ENCODE data around the gene ZNF723.
"Not testable (repeated sequence)": the region's sequence is repeated elsewhere in the genome, so short reads cannot be mapped to it uniquely, and the experiment has no call there.

The ZNF723 gene

GRCh38 chr19:22832031-22832762 lies at the start of gene ZNF723:
Gene ZNF723 (plus strand): TSS chr19:22832291. CDS start chr19:22832380, 89 bp downstream.
- DNase-seq, result no peak
- TF ChIP-seq GATA1 (IDR thresholded peaks at IDR 0.05; ENCODE audit: low read depth, low read length), result no peak

DNA sequence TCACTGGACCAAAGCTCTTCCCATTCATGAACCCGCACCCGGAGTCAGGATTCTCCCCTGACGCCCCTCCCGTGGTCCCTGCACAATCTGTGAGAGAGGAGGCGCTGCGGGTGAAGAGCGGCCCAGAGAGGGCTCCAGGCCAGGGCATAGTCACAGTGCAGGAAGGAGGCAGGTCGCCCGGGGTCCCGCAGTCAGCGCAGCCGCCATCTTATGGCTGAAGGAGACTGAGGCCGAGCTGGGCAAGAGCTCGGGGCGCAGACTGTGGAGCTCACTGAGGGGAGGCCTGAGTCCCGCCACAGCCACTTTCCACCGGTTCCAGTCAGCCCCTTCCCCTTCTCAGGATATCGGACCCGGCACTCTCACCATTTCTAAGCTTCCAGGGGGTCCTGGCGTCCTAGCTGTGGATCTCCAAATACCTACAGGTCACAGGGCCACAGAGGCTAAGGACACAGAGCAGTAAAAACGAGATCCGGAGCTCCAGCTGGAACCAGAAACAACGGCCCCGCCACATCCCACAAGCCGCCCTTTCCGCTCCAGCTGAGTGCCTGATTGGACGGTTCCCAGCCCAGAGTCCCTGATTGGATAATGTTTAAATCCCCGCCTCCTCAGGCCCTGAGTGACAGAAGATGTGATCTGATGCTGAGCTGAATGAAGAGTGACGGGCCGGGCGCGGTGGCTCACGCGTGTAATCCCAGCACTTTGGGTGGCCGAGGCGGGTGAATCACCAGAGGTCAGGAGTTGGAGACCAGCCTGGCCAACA lies 48.3 kb upstream of the ZNF723 start, which contains the start of gene ZNF99:
TSS of gene ZNF99 (minus strand) at position 501 of the 760 bp plus-strand sequence. CDS start at position 366, 135 bp downstream.
- DNase-seq, result no peak
- no peak for TF ChIP-seq GATA1 (IDR thresholded peaks at IDR 0.05; ENCODE audit: low read depth, low read length)
- no peak for TF ChIP-seq POLR2A (IDR thresholded peaks at IDR 0.05; ENCODE audit: low read length)

GRCh38 chr19:22792863-22793262 lies 39.2 kb upstream of the ZNF723 start:
- DNase-seq, result not testable (repeated sequence)

DNA sequence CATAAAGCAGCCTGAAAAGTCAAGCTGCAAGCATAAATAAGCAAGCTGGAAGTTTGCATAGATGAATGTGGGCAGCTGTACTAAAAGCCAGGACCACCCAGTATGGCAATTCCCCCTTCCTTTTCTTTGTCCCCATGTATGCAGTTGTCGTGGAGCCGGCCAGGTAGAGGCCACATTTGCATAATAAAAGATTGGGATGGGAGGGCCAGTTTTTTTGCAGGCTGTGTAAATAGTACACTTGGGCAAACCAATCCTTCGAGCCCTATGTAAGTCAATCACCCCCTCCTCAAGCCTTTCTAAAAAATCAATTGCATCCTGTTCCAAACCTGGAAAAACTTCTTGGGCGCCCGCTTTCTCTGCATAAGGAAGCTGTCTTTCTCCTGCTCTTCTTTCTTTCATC lies 35.1 kb upstream of the ZNF723 start:
- TF ChIP-seq GATA1 (IDR thresholded peaks at IDR 0.05; ENCODE audit: low read depth, low read length), result no peak
- no peak for TF ChIP-seq POLR2A (IDR thresholded peaks at IDR 0.05; ENCODE audit: low read length)
- DNase-seq, result no peak

GRCh38 chr19:22806418-22806817 lies 25.7 kb upstream of the ZNF723 start:
- TF ChIP-seq GATA1 (IDR thresholded peaks at IDR 0.05; ENCODE audit: low read depth, low read length), result no peak
- no peak for TF ChIP-seq POLR2A (IDR thresholded peaks at IDR 0.05; ENCODE audit: low read length)

DNA sequence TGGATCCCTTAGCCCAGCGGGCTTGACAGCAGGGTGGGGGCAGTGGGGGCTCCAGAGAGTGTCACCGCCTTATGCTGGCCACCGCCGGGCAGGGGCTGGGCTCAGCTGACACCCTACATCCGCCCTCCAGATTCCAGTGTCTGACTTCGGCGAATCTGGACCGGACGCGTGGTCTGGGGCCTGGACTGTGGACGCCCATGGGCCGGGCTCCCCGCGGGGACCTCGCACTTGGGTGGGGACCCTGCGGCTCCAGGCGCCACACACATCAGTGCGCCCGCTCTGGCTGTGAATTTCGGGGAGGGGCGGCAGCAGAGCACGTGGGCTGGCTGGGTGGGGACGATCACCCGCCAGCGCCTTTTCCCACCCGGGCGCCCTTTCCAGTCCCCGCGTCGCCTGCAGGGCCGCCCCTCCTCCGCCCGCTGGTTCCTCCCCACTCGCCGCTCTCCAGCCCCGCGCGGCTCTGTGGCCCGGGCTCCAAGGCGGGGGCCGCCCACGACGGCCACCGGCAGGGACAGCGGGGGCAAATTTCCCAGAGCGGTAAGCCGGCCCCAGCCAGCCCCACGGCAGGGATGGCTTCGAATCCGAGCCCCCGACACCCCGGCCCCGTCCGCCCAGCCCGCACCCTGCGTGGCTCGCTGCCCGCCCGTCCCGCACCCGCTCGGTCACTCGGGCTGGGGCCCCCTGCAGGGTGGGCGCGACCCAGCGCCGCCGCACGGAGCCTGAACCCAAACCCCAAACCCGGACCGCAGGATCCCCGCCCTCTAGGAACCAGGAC lies 24.8 kb upstream of the ZNF723 start:
- DNase-seq, result no peak
- TF ChIP-seq GATA1 (IDR thresholded peaks at IDR 0.05; ENCODE audit: low read depth, low read length) (no peak), POLR2A (IDR thresholded peaks at IDR 0.05; ENCODE audit: low read length) (no peak)

More at GRCh38 chr19:22806418-22806817, 25.7 kb upstream of the ZNF723 start:
- no peak for DNase-seq

GRCh38 chr19:22814124-22814523 lies 18.0 kb upstream of the ZNF723 start:
- no peak for DNase-seq
- TF ChIP-seq GATA1 (IDR thresholded peaks at IDR 0.05; ENCODE audit: low read depth, low read length) (no peak), POLR2A (IDR thresholded peaks at IDR 0.05; ENCODE audit: low read length) (no peak)

DNA sequence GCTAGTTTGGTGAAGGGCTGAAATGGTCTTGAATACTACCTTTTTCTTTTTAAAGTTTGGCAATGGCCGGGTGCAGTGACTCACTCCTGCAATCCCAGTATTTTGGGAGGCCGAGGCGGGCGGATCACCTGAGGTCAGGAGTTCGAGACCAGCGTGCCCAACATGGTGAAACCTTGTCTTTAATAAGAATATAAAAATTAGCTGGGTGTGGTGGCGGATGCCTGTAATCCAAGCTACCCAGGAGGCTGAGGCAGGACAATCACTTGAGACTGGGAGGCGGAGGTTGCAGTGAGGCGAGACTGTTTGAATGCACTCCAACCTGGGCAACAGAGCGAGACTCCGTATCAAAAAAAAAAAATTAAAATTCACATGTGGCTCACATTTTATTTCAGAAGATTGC lies 880 bp upstream of the ZNF723 start:
- TF ChIP-seq POLR2A (IDR thresholded peaks at IDR 0.05; ENCODE audit: low read length), result no peak
- no peak for TF ChIP-seq GATA1 (IDR thresholded peaks at IDR 0.05; ENCODE audit: low read depth, low read length)
- no peak for DNase-seq

GRCh38 chr19:22857713-22858320 lies 25.7 kb downstream of the ZNF723 start:
- not testable (repeated sequence) for DNase-seq

DNA sequence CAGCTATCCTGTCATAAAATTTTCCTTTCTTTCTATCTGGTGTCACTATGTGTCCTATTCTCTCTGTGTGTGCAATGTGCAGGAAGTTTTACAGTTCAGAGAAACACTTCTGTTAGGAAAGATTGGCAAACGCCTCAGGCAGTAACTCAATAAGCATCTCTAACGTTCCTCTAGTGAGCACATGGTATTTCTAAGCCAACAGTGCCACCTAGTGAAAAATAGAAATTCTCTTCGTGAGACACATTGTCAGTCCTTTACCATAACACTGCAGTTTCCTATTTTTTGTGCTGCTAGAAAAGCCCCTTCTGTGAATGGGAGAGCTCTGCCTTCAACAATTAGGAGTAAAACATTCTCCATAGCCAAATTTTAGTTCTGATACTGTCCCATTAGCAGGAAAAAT lies 50.7 kb downstream of the ZNF723 start:
- peak; percentile 4 to 32 for DNase-seq
- TF ChIP-seq POLR2A (IDR thresholded peaks at IDR 0.05; ENCODE audit: low read length), result no peak
- TF ChIP-seq GATA1 (IDR thresholded peaks at IDR 0.05; ENCODE audit: low read depth, low read length), result no peak

DNA sequence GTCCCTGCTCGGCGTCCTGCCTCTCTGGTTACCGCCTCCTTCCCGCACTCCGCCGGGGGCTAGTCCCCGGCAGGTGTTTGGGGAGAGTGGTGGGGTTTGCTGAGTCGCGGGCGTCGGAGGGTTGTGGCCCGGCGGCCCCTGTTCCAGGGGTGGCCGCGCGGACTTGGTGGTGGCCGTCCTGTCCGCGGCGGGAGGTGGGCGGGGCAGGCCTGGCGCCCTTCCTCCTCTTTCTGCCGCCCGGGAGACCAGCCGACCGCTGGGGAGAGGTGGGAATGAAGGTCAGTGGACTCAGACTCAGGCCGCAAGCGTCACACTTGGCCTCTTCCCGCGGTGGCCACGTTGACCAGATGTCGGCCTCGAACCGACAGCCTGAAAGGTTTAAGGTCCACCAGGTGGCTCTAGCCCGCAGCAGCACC lies 61.8 kb downstream of the ZNF723 start:
- no peak for DNase-seq
- TF ChIP-seq POLR2A (IDR thresholded peaks at IDR 0.05; ENCODE audit: low read length), result no peak

- no peak for TF ChIP-seq POLR2A (IDR thresholded peaks at IDR 0.05; ENCODE audit: low read length)
- TF ChIP-seq GATA1 (IDR thresholded peaks at IDR 0.05; ENCODE audit: low read depth, low read length), result no peak
These were observed 69.5 kb downstream of the ZNF723 start for GRCh38 chr19:22901431-22902130.

More at GRCh38 chr19:22901431-22902130, 69.5 kb downstream of the ZNF723 start:
- no peak for DNase-seq

Data from erythroblast (primary cell).